HG02678 (cell line): ENCODE results near the gene LYL1.
"Not testable (repeated sequence)": the region's sequence is repeated elsewhere in the genome, so short reads cannot be mapped to it uniquely, and the experiment has no call there.

Experiments
- ATAC-seq: cut with Tn5 transposase; IDR thresholded peaks from one replicate; pipeline ENCODE4 v1.9.1; 2021; ENCODE audit warnings: mild to moderate bottlenecking, moderate library complexity; ENCODE audit not compliant: unreplicated experiment

Gene LYL1

DNA sequence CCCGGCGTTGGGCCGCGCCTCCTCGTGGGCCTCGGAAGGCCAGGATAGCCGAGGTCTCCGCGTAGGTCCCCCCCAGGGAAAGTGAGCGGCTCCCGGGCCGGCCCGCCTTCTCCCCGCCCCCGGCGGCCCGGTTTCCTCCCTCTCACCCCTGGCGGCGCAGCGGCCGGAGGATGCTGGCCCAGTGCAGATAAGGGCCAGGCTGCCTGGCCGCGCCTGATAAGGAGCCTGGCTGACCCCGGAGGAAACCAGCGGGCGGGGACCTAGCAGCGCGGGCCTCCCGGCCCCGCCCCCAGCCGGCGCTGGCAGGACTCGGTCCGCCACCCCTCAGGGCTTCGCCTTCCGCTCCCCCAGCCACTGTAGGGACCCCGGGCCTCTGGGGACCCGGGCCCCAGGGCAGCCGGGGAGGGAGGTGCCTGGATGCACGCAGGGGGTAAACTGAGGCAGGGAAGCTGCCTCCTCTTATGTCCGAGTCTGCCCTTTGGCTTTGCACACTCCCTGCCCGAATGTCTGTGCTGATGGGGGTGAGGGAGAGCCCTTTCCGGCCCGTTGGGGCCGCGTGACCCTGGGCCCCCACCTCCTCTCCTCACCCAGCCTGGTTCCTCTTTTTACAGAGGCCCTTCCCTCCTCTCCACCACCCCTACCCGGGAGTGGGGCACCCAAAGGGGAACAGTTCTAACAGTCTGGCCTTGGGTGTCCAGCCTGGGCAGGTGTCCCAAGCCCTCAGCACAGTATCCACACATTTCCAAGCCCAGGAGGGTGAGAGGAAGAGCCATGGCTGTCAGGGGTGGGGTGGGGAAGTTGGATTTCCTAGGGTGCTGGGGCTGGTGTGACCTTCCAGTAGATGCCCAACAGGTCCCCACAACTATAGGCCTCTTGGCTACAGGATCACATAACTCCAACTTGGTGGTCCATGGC lies at the start of gene LYL1:
TSS of gene LYL1 (minus strand) at position 193 of the 915 bp plus-strand sequence. CDS start 1,687 bp downstream, outside the sequence.
- ATAC-seq = peak; percentile 42

GRCh38 chr19:13151605-13152355 lies 49.1 kb upstream of the LYL1 start:
- peak; percentile 42 for ATAC-seq

- ATAC-seq = no peak
Observed at GRCh38 chr19:13150931-13151604, 48.4 kb upstream of the LYL1 start.

DNA sequence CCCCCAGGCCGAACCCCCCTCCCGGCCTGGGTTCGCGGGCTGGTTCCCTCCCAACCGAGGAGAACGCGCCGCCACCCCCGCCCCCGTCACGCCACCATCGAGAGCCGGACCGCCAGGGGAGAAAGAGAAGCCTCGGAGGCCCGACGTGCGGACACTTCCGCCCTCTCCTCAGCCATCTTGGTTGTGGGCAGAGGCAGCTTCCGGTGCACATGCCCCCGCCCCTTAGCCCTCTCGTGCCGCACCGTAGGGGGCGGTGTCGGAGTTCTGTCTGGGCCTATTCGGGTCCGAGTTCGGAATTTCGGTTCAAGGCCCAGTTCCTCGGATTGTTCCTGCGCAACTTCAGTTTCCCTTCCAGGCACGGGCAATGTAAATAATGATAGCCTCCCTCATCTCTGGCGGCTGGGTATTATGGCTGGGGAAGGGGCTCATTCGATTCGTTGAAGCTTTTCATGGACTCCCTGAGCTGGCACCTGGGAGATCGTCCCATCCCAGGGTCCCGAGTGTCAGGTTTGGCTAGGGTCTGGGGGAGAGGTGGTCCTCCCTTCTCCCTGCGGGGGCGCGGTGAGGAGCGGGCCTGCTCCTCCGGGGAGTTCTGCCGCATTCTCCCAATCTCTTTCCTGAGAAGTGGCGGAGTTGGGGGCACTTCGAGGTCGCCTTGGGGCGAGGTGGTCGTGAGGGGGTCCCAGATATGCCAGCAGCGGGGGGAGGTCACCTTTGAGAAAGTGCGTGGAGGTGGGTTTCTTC lies 47.7 kb upstream of the LYL1 start, which contains the start of the genes IER2 and STX10:
TSS of gene IER2 (plus strand) at position 225 of the 744 bp plus-strand sequence. CDS start 2,776 bp downstream, outside the sequence.
TSS of gene STX10 (minus strand) at position 189 of the 744 bp plus-strand sequence. CDS start 202 bp downstream, outside the sequence.
- peak; percentile 38 for ATAC-seq

- no peak for ATAC-seq
Observed at GRCh38 chr19:13149628-13150186, 47.0 kb upstream of the LYL1 start.

- ATAC-seq = not testable (repeated sequence)
Observed at GRCh38 chr19:13149173-13149627, 46.5 kb upstream of the LYL1 start.

GRCh38 chr19:13146763-13147563 lies 44.3 kb upstream of the LYL1 start:
- no peak for ATAC-seq

- ATAC-seq = no peak
Observed at GRCh38 chr19:13139633-13140311, 37.1 kb upstream of the LYL1 start.

- ATAC-seq = no peak
Observed at GRCh38 chr19:13138916-13139198, 36.2 kb upstream of the LYL1 start.

DNA sequence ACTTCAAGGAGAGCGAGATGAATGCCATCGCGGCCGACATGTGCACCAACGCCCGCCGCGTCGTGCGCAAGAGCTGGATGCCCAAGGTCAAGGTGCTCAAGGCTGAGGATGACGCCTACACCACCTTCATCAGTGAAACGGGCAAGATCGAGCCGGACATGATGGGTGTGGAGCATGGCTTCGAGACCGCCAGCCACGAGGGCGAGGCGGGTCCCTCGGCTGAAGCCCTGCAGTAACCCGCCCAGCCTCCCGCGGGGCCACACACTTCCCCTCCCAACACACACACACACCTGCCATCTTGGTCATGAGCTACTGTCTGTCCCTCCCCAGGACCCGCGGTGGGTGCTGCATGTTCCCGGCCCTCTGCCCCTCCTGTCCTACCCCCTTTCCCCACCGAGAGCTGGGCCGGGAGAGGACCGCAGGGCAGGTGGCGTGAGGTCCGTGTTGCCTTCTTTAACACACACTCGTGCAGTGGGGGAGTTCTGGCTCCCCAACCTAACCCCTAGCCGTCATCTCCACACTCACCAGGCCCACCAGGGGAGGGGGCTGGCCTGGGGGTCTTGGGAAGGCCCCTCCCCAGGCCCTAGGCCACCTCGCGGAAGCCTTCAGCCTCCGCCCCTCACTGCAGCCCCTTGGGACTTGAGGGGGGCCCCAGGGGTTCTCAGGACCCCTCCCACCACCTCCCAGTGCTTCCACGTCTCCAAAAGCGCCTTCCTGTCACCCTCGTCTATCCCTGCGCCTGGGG lies 35.7 kb upstream of the LYL1 start:
- no peak for ATAC-seq

- no peak for ATAC-seq
Observed at GRCh38 chr19:13137290-13137794, 34.7 kb upstream of the LYL1 start.

DNA sequence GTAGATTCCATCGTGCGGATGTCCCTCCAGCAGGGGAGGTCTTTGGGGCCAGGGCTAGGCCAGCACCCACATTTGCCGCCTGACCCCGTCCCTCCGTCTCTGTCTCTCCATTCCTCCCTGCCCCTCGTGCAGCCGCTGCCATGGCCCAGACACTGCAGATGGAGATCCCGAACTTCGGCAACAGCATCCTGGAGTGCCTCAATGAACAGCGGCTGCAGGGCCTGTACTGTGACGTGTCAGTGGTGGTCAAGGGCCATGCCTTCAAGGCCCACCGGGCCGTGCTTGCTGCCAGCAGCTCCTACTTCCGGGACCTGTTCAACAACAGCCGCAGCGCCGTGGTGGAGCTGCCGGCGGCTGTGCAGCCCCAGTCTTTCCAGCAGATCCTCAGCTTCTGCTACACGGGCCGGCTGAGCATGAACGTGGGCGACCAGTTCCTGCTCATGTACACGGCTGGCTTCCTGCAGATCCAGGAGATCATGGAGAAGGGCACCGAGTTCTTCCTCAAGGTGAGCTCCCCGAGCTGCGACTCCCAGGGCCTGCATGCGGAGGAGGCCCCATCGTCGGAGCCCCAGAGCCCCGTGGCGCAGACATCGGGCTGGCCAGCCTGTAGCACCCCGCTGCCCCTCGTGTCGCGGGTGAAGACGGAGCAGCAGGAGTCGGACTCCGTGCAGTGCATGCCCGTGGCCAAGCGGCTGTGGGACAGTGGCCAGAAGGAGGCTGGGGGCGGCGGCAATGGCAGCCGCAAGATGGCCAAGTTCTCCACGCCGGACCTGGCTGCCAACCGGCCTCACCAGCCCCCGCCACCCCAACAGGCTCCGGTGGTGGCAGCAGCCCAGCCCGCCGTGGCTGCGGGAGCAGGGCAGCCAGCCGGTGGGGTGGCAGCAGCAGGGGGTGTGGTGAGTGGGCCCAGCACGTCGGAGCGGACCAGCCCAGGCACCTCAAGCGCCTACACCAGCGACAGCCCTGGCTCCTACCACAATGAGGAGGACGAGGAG lies 32.7 kb upstream of the LYL1 start:
- ATAC-seq = no peak

DNA sequence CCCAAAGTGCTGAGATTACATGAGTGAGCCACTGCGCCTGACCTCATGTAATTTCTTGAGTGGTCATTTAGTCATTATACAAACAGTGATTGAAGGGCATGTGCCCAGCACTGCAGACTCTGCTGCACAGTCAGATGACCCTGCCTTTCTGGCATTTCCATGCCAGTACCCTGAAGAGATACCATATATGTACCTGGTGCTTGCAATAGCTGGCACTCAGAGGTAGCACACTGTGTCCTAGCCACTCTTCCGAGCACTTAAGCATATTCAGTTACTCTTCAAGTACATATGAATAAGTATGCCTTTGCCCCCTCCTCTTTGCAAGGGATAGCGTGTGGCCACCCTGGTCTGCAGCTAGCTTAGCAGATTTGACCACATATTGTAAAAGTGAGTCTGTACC lies 32.0 kb upstream of the LYL1 start:
- no peak for ATAC-seq

DNA sequence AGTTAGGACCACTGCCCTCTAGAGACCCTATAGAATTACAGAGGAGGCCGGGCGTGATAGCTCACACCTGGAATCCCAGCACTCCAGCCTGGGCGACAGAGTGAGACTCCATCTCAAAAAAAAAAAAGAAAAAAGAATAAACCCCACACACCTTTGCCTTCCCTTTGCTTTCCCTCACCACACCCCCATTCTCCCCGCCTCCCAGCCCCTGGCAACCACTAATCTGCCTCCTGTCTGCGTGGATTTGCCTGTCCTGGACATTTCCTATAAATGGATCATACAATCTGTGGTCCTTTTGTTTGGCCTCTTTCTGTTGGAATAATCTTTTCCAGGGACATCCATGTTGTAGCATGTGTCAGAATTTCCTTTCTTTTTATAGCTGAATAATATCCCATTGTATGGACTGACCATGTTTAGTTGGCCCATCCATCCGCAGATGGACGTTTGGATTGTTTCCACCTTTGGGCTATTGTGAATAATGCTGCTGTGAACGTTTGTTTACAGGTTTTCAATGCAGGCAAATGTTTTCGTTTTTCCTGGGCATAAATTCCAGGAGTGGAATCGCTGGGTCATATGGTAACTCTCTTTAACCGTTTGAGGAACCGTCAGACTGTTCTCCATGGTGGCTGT lies 30.7 kb upstream of the LYL1 start:
- no peak for ATAC-seq

GRCh38 chr19:13132471-13133180 lies 30.0 kb upstream of the LYL1 start:
- ATAC-seq = no peak
